ENCODE results near the gene PHLDB1. TPM values are rescaled to one million over a fixed set of nuclear protein-coding genes. Genes with fewer than 3 reads are reported as not detected.
"Not testable (repeated sequence)": the region's sequence is repeated elsewhere in the genome, so short reads cannot be mapped to it uniquely, and the experiment has no call there.

PHLDB1 gene
- total RNA-seq, 1 experiment from 2014 or later: 55.3 TPM

- H3K4me3 ChIP-seq: no peak within 1 kb of the TSS
- no peaks in the 10 kb centered on the region for H3K27me3 ChIP-seq
- DNase-seq: no peak
- H3K36me3 ChIP-seq: no peaks in the 10 kb centered on the region
- H3K9me3 ChIP-seq: no peaks in the 10 kb centered on the region
Observed at GRCh38 chr11:118679483-118679882, 72.1 kb downstream of the PHLDB1 start, which contains the start of gene TREH. TREH (minus strand) TSS chr11:118679650; CDS start chr11:118679627, 23 bp downstream.

DNA sequence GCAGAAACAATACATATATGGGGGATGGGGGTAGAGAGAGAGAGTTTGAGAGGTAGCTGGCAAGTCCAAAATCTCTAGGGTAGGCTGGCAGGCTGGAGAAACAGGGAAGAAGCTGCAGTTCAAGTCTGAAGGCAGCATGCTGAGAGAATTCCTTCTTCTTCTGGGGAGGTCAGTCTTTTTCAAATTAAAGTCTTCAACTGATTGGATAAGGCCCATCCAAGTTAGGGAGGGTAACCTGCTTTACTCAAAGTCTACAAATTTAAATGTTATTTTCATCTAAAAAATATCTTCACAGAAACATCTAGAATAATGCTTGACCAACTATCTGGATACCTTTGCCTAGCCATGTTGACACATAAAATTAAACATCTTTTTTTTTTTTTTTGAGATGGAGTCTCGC lies 75.0 kb downstream of the PHLDB1 start:
- H3K4me3 ChIP-seq: no peak overlapping the region
- no peaks in the 10 kb centered on the region for H3K27me3 ChIP-seq
- no peaks in the 10 kb centered on the region for H3K36me3 ChIP-seq
- H3K9me3 ChIP-seq: no peaks in the 10 kb centered on the region
- no peak for DNase-seq

DNA sequence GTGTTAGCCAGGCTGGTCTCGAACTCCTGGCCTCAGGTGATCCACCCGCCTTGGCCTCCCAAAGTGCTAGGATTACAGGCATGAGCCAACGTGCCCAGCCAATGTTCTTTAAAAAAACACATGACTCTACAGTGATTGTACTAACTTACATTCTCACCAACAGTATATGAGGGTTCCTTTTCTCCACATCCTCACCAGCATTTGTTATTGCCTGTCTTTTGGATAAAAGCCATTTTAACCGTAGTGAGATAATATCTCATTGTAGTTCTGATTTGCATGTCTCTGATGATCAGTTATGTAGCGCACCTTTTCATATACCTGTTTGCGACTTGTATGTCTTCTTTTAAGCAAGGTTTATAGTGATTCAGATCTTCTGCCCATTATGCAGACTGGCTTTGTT lies 75.5 kb downstream of the PHLDB1 start:
- not testable (repeated sequence) for H3K4me3 ChIP-seq, H3K9me3 ChIP-seq, DNase-seq, H3K27me3 ChIP-seq, H3K36me3 ChIP-seq

- no peaks in the 10 kb centered on the region for H3K9me3 ChIP-seq
- H3K4me3 ChIP-seq: no peak overlapping the region
- DNase-seq: no peak
- H3K36me3 ChIP-seq: no peaks in the 10 kb centered on the region
- H3K27me3 ChIP-seq: no peaks in the 10 kb centered on the region
Observed at GRCh38 chr11:118684187-118684586, 76.8 kb downstream of the PHLDB1 start.

- H3K4me3 ChIP-seq: no peak overlapping the region
- H3K27me3 ChIP-seq: no peaks in the 10 kb centered on the region
- no peaks in the 10 kb centered on the region for H3K9me3 ChIP-seq
- no peaks in the 10 kb centered on the region for H3K36me3 ChIP-seq
- DNase-seq: no peak
Observed at GRCh38 chr11:118687906-118688305, 80.5 kb downstream of the PHLDB1 start.

- not testable (repeated sequence) for H3K27me3 ChIP-seq, H3K9me3 ChIP-seq, H3K36me3 ChIP-seq, H3K4me3 ChIP-seq, DNase-seq
Observed at GRCh38 chr11:118688339-118688738, 80.9 kb downstream of the PHLDB1 start.

DNA sequence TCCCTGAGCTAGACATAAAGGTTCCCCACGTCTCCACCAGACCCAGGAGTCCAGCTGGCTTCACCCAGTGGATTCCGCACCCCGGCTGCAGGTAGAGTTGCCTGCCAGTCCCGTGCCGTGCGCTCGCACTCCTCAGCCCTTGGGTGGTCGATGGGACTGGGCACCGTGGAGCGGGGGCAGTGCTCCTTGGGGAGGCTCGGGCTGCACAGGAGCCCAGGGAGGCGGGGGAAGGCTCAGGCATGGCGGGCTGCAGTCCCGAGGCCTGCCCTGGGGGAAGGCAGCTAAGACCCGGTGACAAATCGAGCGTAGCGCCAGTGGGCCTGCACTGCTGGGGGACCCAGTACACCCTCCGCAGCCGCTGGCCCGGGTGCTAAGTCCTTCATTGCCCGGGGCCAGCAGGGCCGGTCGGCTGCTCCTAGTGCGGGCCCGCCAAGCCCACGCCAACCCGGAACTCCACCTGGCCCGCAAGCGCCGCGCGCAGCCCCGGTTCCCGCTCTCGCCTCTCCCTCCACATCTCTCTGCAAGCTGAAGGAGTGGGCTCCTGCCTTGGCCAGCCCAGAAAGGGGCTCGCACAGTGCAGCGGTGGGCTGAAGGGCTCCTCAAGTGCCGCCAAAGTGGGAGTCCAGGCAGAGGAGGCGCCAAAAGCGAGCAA lies 81.6 kb downstream of the PHLDB1 start:
- no peak for DNase-seq
- H3K9me3 ChIP-seq: no peaks in the 10 kb centered on the region

GRCh38 chr11:118689503-118689851 lies 82.1 kb downstream of the PHLDB1 start:
- H3K9me3 ChIP-seq: no peaks in the 10 kb centered on the region
- no peak for DNase-seq
- no peak overlapping the region for H3K4me3 ChIP-seq

More for the DNA sequence above, 81.6 kb downstream of the PHLDB1 start:
- Histone ChIP-seq H3K27me3 (no peaks in the 10 kb centered on the region), H3K36me3 (no peaks in the 10 kb centered on the region), H3K4me3 (no peak overlapping the region)

GRCh38 chr11:118689852-118690552 lies 82.6 kb downstream of the PHLDB1 start:
- Histone ChIP-seq H3K4me3 (peak overlapping the region; percentile 21), H3K36me3 (no peaks in the 10 kb centered on the region), H3K9me3 (no peaks in the 10 kb centered on the region), H3K27me3 (no peaks in the 10 kb centered on the region)
- peak; percentile 93 for DNase-seq

More at GRCh38 chr11:118689503-118689851, 82.1 kb downstream of the PHLDB1 start:
- Histone ChIP-seq H3K36me3 (no peaks in the 10 kb centered on the region), H3K27me3 (no peaks in the 10 kb centered on the region)

- H3K9me3 ChIP-seq: no peaks in the 10 kb centered on the region
- H3K27me3 ChIP-seq: no peaks in the 10 kb centered on the region
- no peak overlapping the region for H3K4me3 ChIP-seq
- no peaks in the 10 kb centered on the region for H3K36me3 ChIP-seq
- DNase-seq: no peak
Observed at GRCh38 chr11:118690553-118691304, 83.3 kb downstream of the PHLDB1 start.

DNA sequence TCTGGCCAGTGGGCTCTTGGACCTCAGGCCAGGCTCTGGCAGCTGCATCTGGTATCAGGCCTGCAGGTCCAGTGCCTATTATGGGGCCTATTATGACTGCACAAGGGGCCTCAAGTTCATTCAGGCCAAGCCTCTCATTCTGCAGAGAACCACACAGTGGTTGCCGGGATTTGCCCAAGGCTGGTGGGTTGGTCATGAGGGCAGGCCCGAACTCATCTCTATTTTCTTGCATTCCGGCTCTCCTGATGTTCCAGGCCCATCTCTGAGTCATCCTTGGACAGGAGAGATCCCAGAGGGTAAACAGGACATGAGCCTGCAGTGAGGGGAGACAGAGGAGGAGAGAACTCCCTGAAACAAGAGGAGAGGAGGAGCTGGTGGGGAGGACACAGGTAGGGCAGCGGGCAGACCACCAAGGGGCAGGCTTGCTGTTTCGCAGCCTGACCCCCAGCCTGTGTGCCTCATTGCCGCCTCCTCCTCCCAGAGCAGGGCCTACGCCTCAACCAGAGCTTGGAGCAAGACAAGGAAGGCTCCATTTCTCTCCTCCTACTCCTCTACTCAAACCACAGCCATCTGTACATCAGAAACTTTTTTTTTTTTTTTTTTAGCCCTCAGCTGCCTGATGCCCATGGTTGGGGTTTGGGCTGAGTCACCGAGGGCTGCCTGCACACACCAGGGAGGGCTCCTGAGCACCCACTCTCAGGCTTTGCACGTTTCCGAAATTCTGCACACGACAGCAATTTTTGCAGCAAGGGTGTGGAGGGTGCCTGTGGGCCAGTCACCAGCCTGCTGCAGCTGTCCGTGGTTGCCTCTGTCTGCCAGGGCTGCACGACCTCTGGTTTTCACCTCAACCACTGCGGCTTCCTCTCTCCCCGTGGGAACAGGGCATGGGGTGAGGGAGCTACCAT lies 84.8 kb downstream of the PHLDB1 start:
- peak; percentile 61 for DNase-seq

DNA sequence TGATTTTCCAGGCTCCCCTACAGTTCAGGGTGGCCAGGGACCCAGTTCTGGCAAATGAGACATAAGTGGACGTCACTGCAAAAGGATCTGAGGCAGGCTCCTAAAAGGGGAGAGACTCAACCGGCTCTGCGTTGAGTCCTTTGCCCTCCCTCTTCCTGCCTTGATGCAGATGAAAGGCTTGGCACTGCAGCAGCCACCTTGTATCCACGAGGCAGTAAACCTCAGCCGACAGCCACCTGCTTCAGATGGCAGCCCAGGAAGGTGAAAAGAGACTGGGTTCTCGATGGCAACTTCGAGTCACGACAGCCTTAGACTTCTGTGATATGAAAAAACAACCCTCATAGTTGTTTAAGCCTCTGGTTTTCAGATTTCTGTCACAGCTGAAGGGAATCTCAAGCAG lies 86.8 kb downstream of the PHLDB1 start:
- no peak overlapping the region for H3K4me3 ChIP-seq
- H3K36me3 ChIP-seq: no peaks in the 10 kb centered on the region
- no peak for DNase-seq
- H3K27me3 ChIP-seq: no peaks in the 10 kb centered on the region
- H3K9me3 ChIP-seq: no peaks in the 10 kb centered on the region

More for the DNA sequence above, 84.8 kb downstream of the PHLDB1 start:
- no peak overlapping the region for H3K4me3 ChIP-seq
- H3K27me3 ChIP-seq: no peaks in the 10 kb centered on the region
- no peaks in the 10 kb centered on the region for H3K36me3 ChIP-seq
- H3K9me3 ChIP-seq: no peaks in the 10 kb centered on the region

GRCh38 chr11:118694771-118695170 lies 87.4 kb downstream of the PHLDB1 start:
- no peaks in the 10 kb centered on the region for H3K36me3 ChIP-seq
- no peaks in the 10 kb centered on the region for H3K27me3 ChIP-seq
- DNase-seq: no peak
- no peaks in the 10 kb centered on the region for H3K9me3 ChIP-seq
- no peak overlapping the region for H3K4me3 ChIP-seq

DNA sequence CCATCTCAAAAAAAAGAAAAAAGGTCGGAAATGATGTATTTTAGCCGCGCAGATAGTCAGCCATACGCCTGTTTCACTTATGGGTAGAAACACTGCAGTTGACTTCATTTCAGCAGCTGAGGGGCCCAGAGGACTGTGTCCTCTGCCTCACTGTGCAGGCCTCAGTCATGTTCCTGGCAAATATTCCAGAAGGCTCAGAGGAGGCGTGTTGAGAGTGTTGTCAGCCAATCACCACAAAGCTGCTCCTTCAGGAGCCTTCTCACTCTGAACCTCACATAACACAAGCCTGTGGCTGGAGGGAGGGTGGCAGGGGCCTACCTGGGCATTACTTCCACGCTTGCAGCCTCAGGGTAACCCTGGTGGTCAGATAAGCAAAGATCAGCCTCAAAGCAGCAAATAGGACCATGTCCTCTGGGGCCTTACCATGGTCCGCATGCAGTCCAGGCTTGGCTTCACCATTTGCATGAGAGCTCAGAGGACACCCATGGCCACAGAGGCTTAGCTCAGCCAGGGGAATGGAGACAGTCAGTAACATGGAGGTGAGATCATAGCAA lies 89.3 kb downstream of the PHLDB1 start:
- Histone ChIP-seq H3K4me3 (no peak overlapping the region), H3K36me3 (no peaks in the 10 kb centered on the region), H3K27me3 (no peaks in the 10 kb centered on the region), H3K9me3 (no peaks in the 10 kb centered on the region)
- no peak for DNase-seq

- H3K27me3 ChIP-seq: no peaks in the 10 kb centered on the region
Observed at GRCh38 chr11:118697346-118697745, 89.9 kb downstream of the PHLDB1 start.

DNA sequence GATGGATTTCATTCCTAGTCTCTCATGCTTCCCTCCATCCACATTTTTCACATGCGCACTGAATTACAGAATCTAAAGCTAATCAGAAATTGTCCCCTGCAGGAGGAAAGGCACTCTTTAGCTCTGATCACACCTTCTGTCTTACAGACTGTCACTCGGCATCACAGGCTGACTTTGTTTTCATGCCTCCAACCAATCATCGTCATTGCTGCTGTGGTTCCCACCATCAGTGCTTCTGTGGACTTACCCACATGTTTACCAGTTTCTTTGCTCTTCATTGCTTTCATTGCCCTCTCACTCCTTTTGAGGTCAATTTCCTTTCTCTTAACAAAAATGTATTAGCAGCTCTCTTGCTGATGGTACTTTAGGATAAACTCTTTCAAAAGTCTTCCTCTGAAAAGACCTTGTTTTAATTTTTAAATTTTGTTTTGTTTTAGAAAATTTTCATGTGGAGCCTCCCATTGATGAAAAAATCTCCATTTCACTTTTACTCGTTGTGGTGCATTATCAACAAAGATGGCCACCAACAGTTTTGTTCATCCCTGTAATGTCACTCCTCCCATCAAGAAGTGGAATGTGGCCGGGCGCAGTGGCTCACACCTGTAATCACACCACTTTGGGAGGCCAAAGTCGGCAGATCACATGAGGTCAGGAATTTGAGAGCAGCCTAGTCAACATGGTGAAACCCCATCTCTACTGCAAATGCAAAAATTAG lies 92.2 kb downstream of the PHLDB1 start:
- Histone ChIP-seq H3K27me3 (no peaks in the 10 kb centered on the region), H3K4me3 (no peak overlapping the region), H3K36me3 (no peaks in the 10 kb centered on the region), H3K9me3 (no peaks in the 10 kb centered on the region)
- DNase-seq: no peak

More at GRCh38 chr11:118697346-118697745, 89.9 kb downstream of the PHLDB1 start:
- Histone ChIP-seq H3K9me3 (no peaks in the 10 kb centered on the region), H3K36me3 (no peaks in the 10 kb centered on the region), H3K4me3 (no peak overlapping the region)
- no peak for DNase-seq
